Measurements from ENCODE around the gene TP53BP2.

The TP53BP2 gene

DNA sequence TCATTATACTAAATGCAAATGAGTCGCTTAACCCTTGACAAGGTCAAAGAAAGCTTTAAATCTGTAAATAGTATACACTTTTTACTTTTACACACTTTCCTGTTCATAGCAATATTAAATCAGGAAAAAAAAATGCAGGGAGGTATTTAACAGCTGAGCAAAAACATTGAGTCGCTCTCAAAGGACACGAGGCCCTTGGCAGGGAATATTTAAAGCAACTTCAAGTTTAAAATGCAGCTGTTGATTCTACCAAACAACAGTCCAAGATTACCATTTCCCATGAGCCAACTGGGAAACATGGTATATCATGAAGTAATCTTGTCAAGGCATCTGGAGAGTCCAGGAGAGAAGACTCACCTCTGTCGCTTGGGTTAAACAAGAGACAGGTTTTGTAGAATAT lies 70.7 kb downstream of the TP53BP2 start:
- in situ Hi-C loops (cut with MboI; ENCODE audit: low pct_unique_long_range_greater_than_20kb, low sequenced_read_pairs) = no loop called here
- no peak for DNase-seq

DNA sequence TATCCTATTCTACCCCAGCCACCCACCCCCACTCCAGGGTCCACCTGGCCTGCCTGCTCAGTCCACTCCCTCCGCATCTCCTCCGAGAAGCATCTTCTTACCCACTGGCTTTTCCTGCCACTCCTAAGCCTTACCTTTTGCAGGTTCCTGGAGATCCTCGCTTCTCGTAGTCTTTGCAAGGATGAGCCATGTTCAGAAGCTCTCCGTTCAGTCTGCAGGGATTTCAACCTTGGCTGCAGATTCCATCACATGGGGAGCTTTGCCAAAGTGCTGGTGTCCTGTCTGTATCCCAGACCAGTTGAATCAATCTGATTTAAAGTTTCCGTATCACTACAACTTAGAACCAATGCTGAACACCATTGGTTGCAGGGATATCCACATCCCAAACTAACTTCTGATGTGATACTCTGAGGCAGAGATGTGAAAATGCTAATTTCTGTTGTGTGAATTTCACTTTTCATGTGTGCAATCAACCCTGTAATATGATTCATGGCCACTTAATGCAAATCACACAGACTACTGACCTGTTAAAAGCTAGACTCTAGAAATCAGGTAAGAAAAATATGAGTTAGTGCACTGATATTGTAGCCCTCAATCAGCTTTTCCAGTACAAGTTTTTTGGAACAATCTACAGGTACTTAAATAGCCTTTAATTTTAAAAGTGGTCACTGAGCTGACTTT lies 71.5 kb downstream of the TP53BP2 start:
- in situ Hi-C loops (cut with MboI; ENCODE audit: low pct_unique_long_range_greater_than_20kb, low sequenced_read_pairs) = no loop called here
- no peak for DNase-seq

DNA sequence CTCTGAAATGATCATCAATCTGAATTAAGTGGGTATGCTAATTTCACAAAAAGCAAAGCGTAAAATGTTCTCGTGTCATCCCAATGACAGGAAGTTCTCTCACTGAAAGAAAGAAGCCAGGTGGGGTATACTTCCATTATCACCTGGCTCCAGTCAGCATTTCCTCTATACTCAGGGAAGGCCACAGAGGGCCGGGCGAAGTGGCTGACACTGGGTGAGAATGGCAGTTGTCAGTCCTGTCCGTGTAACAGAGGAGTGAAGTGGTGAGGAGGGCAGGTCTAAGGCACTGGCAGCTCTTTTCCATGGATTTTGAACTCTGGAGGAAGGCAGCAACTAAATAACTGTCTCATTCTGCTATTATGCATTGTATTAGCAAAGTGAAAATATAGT lies 73.0 kb downstream of the TP53BP2 start:
- DNase-seq = no peak
- in situ Hi-C loops (cut with MboI; ENCODE audit: low pct_unique_long_range_greater_than_20kb, low sequenced_read_pairs) = no loop called here

DNA sequence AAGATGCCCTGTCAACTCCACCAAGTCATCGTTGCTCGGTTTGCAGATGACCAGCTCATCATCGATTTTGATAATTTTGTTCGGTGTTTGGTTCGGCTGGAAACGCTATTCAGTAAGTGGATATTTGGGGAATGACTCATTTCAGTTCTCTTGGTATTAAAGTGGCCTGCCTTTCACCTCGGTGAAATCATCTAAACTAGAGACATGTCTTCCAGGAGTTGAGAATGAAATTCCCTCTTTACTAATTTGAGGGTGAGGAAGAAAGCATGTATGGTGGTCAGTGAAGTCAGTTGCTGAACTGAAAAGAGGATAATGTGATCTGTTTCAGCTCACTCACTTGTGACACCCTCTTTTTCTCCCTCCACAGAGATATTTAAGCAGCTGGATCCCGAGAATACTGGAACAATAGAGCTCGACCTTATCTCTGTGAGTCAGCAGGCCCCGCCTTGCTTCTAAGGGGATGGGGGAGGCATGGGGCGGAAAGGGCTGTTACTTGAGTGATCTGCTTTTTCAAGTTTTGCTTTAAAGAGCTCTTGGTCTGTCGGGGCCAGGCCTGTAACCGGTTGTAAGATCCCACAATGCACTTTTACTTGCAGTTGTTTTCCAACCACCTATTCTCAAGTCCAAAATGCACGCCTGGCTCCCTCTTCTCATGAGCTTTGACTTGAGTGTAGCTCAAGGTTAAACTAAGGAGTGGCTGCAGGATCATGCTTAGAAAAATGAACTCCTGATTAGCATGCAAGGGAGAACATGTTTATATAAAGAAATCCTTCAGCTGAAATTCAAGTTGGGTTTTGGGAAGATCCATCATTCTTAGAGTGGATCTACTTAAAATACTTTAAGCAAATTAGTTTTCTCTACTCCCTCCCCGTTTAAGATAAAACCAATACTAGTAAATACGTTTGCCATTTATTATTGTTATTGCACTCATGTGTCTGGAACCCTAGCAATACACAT lies 73.7 kb downstream of the TP53BP2 start:
- DNase-seq = peak; percentile 75
- in situ Hi-C loops (cut with MboI; ENCODE audit: low pct_unique_long_range_greater_than_20kb, low sequenced_read_pairs) = no loop called here

DNA sequence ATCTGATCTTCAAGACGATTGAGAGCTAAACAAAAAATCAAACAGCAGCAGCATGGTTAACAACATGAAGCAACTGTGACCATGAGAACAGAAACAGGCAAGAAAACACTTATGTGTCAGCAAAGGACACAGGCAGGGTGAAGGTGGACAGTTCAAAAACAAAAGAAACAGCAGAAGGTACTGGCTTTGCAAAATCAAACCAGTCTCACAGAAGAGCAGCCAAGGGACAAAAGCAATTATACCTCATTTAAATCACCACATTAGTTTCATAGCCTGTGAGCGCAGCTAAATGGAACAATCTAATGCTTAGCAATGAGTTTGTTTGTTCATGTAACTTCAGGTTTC lies 74.3 kb downstream of the TP53BP2 start:
- in situ Hi-C loops (cut with MboI; ENCODE audit: low pct_unique_long_range_greater_than_20kb, low sequenced_read_pairs) = no loop called here
- no peak for DNase-seq

DNA sequence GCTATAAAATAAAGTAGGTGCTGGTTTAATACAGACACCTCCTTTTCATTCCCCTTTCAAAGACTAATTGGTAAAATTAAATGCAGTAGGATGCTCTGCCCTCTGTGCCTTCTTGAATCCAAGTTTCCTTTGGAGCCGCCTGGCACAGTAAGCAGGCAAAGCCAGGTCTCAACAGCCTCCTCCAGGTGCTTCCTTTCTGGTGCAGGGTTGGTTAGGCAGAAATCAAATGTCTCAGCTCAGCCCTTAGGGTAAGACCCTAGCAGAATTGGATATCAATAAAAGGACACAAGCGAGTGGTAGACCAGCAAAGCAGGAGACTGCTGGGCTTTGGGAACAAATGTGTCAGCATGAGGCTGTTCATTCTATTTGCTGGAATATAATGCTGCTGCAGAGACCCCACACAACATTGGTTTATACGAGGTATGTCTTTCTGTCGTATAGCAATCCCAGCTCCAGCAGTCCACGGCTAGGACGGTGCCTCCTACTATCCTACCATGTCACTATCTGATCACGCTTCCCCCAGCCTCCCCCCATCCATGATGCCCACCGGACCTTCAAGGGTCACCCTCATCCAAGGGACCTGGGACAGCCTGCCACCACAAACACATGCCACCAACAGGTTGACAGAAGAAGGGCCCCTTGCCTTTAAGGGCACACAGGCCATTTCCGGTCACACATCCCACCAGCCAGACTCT lies 75.0 kb downstream of the TP53BP2 start:
- in situ Hi-C loops (cut with MboI; ENCODE audit: low pct_unique_long_range_greater_than_20kb, low sequenced_read_pairs) = no loop called here
- no peak for DNase-seq

DNA sequence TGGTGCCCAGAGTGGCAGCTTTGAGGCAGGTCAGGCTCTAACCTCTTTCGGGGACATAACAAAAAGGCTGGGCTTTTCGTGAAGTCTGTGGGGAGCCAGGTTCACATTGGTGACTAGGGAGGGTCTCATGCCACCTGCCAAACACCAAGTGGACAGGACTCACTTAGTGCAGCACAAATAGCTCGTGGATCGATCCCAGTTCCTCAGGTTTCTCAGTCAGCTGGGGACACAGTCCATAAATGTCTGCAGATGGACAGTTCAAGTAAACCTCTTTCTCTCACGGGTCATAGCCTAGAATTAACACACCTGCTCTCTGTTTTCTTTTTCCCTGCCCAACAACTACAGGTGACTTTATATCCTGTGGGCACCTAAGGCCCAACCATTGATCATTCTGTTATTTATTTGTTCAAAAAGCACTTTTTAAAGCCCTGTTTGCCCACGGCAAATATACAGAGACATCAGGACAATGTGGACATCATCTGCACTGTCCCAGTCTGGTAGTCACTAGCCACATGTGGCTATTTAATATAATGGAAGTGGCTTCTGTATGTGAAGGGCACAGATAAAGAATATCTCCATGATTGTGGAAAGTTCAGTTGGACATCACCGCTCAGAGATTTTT lies 79.9 kb downstream of the TP53BP2 start:
- DNase-seq = no peak
- in situ Hi-C loops (cut with MboI; ENCODE audit: low pct_unique_long_range_greater_than_20kb, low sequenced_read_pairs) = no loop called here

DNA sequence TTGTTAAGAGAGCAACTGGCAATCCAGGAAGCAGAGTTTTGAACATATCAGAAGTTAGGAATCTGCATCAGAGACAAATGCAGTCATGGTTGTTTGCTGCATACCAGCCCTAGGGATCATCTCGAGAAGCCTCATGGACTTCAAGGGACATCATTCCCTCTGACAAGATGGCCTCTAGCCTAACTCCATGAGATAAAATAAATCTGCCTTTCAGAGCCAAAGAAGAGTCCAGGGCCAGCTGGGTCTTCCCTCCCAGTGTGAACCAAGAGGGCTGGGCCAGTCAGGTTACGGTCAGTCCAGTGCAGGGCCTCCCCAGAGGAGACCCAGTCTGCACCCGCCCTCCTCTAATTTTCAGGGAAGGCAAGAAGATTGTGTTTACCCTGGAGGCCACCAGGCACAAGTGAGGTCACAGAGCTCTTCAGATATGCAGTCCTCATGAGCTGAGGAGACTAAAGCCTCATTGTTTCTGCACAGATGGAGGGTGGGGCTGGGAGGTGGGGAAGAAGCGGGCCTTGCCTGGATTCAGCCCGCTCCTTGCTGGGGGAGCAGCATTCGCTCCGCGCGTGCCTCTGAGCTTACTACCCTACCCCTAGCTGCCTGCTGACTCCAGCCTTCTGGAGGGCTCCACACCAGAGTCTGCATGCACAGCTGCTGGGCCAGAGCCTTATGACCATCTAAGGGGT lies 80.6 kb downstream of the TP53BP2 start:
- no peak for DNase-seq
- in situ Hi-C loops (cut with MboI; ENCODE audit: low pct_unique_long_range_greater_than_20kb, low sequenced_read_pairs) = no loop called here

DNA sequence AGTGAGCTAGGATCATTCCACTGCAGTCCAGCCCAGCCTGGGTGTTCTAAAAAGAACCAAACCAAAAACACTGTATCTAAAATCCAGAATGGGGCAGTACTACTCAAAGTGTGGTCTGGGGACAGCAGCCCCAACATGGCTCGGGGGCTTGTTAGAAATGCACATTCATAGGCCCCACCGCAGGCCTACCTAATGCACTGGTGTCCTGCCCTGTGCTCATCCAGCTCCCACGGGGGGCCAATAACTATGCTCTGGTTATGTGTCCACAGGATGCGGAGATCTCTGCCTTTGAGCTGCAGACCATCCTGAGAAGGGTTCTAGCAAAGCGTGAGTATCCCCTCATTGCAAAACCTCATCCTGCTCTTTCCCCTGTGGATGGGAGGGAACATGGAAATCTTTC lies 81.9 kb downstream of the TP53BP2 start:
- in situ Hi-C loops (cut with MboI; ENCODE audit: low pct_unique_long_range_greater_than_20kb, low sequenced_read_pairs) = no loop called here

DNA sequence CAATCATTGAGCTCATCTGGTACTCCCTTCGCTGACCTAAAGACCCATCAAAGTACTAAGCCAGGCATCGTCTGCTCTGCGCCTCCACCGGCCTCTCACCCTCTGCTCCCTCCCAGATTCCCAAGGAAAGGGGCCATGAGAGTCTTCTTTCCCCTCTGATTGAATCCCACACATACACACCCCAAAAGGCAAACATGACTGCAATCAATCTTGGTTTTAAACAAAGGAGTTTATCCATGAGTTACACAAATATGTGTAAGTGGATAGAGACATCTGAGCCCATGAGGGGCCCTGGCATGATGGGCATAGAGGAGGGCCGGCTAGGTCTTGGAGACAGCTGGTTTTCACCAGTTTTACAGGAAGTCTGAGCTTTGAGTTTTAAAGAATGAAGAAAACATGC lies 82.5 kb downstream of the TP53BP2 start:
- DNase-seq = no peak
- in situ Hi-C loops (cut with MboI; ENCODE audit: low pct_unique_long_range_greater_than_20kb, low sequenced_read_pairs) = no loop called here

More for the DNA sequence above, 81.9 kb downstream of the TP53BP2 start:
- DNase-seq = no peak

DNA sequence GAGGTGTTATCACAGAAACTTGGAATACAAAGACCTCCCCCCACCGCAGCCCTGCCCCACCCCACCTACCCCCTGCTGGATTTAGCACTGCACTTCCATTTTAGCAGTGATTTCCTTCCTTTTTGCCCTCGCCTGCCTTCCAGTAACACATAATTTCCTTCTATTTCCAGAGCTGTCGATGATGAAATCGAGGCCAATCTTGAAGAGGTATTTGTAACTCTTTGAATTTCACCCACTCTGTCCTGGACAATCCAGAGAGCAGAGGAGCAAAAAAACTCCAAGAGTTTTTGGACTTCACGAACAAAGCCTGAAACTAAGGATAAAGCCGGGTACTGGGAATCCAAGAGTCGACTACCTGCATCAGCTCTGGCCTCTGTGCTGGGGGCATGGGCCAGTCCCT lies 84.3 kb downstream of the TP53BP2 start:
- DNase-seq = no peak
- in situ Hi-C loops (cut with MboI; ENCODE audit: low pct_unique_long_range_greater_than_20kb, low sequenced_read_pairs) = no loop called here

DNA sequence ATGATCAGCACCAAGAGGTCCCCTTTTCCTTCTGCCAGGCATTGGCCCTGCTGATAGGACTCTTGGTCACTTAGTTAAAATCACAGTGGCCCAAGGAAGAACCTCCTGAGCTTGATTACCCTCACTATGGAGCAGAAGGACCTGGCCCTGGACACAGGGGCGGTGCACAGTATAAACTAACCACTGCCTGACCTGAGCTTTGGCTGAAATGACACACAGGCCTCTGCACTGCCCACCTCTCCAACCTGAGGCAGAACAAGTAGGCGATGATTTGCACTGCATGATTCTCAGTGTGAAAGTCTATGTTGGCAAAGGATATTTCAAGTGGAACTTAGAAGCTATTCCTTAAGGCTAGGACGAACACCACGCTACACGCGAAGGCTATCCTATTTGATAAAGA lies 84.9 kb downstream of the TP53BP2 start:
- in situ Hi-C loops (cut with MboI; ENCODE audit: low pct_unique_long_range_greater_than_20kb, low sequenced_read_pairs) = no loop called here

DNA sequence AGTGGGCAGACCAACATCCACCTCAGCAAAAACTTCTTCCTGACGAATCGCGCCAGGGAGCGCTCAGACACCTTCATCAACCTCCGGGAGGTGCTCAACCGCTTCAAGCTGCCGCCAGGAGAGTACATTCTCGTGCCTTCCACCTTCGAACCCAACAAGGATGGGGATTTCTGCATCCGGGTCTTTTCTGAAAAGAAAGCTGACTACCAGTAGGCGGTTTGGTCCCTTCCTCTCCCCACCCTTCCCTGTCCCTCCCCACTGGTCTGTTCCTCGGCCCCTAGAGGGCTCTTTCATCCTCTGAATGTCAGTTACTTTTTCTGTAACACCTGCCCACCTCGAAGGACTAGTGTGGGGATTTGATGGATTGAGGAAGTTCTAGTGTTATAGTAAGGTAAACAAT lies 86.5 kb downstream of the TP53BP2 start:
- DNase-seq = peak; percentile 13
- in situ Hi-C loops (cut with MboI; ENCODE audit: low pct_unique_long_range_greater_than_20kb, low sequenced_read_pairs) = no loop called here

More for the DNA sequence above, 84.9 kb downstream of the TP53BP2 start:
- DNase-seq = no peak

DNA sequence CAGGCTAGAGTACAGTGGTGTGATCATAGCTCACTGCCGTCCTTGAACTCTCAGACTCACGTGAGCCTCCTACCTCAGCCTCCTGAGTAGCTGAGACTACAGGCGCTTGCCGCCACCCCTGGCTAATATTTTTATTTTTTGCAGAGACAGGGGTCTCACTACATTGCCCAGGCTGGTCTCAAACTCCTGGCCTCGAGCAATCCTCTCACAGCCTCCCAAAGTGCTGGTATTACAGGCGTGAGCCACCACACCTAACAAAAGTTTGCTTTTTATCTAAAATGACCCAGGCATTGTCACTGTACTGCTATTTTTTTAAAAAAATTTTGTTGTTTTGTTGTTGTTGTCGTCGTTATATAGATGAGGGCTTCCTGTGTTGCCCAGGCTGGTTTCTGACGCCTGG lies 87.0 kb downstream of the TP53BP2 start:
- no peak for DNase-seq
- in situ Hi-C loops (cut with MboI; ENCODE audit: low pct_unique_long_range_greater_than_20kb, low sequenced_read_pairs) = no loop called here

DNA sequence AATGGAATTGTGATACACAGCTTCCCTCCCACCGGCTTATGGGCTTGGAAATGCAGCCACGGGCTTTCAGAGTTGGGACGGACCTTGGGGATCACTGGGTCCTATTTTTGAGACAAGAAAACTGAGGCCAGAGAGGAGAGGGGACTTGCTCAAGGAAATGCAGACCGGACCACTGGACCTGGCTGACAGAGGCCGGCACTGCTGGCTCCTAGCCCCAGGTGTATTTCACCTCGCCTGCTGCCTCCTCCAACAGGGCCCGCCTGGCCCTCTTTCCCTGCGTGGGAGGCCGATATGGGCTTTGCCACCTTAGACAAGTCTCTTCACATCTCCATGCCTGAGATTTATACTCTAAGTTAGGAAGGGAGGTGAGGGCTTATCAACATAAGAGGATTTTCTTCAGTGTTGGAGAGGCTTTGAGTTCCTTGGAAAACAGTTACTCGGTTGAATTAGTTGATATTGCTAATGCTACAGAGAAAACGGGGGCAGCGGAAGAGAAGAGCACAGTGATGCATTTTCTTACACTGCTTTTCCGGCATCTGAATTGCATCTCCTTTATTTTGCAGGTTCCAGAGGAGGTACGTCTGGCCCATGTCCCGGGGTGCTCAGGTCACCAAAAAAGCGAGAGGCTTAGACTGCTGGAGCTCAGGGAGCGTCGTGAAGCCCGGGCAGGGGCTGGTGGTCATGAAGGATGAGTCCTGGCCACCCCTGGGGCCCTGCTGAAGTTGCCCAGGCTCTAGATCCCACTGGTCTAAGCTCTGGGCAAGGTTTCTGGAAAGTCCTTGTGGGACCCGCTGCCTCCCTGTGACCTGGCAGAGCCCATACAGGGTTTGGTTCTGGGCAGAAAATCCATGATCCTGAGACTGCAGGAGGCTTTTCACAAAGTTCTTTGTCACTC lies 88.7 kb downstream of the TP53BP2 start:
- in situ Hi-C loops (cut with MboI; ENCODE audit: low pct_unique_long_range_greater_than_20kb, low sequenced_read_pairs) = no loop called here

DNA sequence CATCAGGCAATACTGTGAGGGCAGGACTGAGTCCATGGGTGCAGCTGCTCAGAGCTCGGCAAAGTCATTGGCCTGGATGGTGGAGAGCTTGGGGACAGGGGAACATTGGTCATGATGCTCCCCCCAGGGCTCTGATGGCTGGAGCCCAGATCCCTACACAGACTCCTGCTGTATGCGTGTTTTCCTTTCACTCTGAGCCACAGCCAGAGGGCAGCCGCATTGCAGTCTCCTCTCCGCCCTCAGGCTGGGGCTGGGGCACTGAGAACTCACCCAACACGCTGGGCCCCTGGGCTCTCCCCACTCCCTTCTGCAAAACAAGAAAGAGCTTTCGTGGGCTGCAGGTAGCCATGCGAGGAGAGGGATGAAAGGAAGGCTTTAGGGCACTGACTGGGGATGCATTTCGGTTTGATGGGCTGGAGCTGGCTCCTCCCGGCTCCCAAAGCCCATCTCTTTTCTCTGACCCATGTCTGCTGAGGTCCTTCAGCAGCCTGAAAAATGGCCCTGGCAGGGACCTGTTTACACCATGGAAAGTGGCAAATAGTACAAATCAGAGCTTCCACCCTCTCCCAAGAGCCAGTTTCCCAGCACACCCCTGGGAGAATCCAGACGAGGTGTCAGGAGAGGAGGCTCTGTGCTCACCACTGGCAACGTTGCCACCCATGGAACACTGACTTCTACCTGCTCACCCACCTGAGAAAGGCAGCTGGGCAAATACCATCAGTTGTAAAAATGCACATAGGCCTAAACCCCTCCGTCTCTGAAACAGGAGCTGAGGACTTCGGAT lies 89.6 kb downstream of the TP53BP2 start:
- DNase-seq = no peak
- in situ Hi-C loops (cut with MboI; ENCODE audit: low pct_unique_long_range_greater_than_20kb, low sequenced_read_pairs) = no loop called here

More for the DNA sequence above, 88.7 kb downstream of the TP53BP2 start:
- no peak for DNase-seq

DNA sequence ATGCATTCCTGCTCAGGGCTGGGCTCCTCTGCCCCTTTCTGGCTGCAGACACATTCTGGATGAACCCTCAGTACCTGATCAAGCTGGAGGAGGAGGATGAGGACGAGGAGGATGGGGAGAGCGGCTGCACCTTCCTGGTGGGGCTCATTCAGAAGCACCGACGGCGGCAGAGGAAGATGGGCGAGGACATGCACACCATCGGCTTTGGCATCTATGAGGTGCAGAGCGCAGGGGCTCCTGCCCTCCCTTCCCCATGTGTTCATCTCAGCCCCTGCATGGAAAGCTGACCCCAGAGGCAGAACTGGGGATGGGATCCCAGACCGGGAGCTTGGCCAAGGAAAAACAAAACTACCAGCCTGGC lies 90.3 kb downstream of the TP53BP2 start:
- in situ Hi-C loops (cut with MboI; ENCODE audit: low pct_unique_long_range_greater_than_20kb, low sequenced_read_pairs) = no loop called here

More for the DNA sequence above, 90.3 kb downstream of the TP53BP2 start:
- no peak for DNase-seq
